ENCODE data around the gene CLK3. TPM values are rescaled to one million over a fixed set of nuclear protein-coding genes. Genes with fewer than 3 reads are reported as not detected.

CLK3 gene
- total RNA-seq, 1 donor from 2014 or later, result 73.6 TPM

DNA sequence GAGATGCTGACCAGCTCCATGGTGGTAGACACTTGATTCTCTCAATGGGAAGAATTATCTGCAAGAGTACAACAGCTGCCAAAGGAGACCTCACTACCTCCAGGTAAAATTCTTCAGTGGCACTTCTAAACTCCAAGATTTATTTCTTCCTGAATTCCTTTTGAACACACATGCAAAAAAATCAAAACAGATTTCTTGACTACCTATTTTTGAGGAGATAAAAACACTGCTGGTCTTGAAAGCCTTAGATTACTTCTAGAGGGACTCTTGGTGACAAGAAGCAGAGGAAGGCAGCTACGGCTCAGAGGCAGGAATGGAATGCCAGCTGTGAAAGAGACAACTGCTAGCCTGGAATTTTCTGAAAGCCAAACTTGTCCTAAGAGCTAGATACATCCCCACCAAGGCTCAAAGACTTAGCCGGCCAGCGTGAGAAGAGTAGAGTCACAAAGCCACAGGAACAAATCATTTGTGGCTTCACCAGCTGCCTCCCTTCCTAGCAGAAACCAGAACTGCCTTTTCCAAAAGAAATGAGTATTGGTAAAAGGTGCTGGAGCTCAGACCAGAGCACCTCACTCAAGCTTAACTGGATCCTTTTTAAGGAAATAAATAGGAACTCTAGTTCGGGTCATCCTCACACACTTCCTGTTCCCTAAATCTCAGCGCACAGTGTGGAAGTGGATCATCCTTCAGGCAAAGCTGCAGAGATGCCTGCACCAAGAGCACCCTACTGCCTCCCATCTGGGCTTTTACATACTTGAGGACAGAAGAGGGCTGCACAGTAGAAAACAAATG lies 32.6 kb downstream of the CLK3 start:
- Mint-ChIP-seq H3K9me3 (no peaks in the 10 kb centered on the region), H3K4me3 (peak overlapping the region; percentile 71)

DNA sequence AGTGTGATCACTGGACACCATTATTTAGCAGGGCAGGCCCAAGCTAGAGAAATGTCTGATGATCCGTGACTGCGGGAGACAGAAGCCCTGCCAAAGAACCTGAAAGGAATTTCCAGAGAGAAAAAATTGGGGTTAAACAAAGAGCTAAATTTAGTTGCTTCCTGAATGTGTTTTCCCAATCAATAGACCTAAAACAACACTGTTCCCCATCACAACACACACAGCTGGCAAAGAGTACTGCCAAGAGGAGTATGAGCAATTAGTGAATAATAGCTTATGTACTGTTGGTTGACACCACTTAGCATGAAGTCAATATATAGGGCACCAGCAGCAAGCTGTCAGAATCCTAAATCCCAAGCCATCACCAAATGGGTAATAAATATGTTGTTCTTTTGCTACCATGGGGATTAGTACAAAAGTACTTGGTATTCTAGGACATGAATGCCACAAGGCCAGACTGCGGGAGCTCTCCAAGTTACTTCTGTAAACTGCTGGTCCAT lies 35.7 kb downstream of the CLK3 start:
- Mint-ChIP-seq H3K4me3 (no peak overlapping the region), H3K36me3 (peaks cover 31% of the 10 kb centered on the region), H3K9me3 (no peaks in the 10 kb centered on the region), H3K4me1 (ENCODE audit: unreplicated experiment) (peaks cover 32% of the 10 kb centered on the region), H3K27me3 (no peaks in the 10 kb centered on the region), H3K27ac (peak overlapping the region; percentile 59)
- TF ChIP-seq, protein P1, sequence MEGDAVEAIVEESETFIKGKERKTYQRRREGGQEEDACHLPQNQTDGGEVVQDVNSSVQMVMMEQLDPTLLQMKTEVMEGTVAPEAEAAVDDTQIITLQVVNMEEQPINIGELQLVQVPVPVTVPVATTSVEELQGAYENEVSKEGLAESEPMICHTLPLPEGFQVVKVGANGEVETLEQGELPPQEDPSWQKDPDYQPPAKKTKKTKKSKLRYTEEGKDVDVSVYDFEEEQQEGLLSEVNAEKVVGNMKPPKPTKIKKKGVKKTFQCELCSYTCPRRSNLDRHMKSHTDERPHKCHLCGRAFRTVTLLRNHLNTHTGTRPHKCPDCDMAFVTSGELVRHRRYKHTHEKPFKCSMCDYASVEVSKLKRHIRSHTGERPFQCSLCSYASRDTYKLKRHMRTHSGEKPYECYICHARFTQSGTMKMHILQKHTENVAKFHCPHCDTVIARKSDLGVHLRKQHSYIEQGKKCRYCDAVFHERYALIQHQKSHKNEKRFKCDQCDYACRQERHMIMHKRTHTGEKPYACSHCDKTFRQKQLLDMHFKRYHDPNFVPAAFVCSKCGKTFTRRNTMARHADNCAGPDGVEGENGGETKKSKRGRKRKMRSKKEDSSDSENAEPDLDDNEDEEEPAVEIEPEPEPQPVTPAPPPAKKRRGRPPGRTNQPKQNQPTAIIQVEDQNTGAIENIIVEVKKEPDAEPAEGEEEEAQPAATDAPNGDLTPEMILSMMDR (conservative IDR thresholded peaks at IDR 0.05), result no peak
- DNase-seq (ENCODE audit: extremely low spot score, unreplicated experiment), result no peak

More for the DNA sequence above, 32.6 kb downstream of the CLK3 start:
- DNase-seq (ENCODE audit: extremely low spot score, unreplicated experiment), result no peak
- Mint-ChIP-seq H3K36me3 (peaks cover 34% of the 10 kb centered on the region), H3K27me3 (no peaks in the 10 kb centered on the region), H3K4me1 (ENCODE audit: unreplicated experiment) (peaks cover 33% of the 10 kb centered on the region), H3K27ac (peak overlapping the region; percentile 91)
- TF ChIP-seq, protein P1 (conservative IDR thresholded peaks at IDR 0.05), result no peak

DNA sequence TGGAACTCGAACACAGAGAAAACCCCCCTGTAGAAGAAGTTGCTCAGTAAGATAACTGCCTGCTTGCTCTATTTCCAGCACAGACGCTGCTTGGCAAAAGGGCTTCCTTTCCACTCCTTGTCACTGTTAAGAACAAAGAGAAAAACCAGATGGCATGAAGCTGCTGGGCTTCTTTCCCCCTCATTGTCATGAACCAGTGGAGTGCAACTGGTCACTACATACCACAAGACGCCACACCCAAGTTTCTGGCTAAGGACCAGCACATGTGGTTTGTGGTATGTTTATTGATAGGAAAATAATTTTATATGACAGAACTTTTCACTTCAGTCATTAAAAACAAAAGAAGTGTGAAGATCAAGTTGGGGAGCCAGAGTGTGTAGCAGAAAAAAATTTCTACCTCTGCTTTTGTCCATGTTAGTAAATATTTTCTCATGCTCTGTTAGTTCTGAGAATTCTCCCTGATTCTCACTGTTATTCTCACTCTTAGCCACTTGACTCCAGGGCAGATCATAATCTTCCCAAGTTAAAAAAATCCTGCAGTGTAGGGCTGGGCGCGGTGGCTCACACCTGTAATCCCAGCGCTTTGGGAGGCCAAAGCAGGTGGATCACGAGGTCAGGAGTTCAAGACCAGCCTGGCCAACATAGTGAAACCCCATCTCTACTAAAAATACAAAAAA lies 37.9 kb downstream of the CLK3 start:
- Mint-ChIP-seq H3K27me3 (no peaks in the 10 kb centered on the region), H3K9me3 (no peaks in the 10 kb centered on the region), H3K4me3 (peak overlapping the region; percentile 65), H3K36me3 (peaks cover 25% of the 10 kb centered on the region), H3K4me1 (ENCODE audit: unreplicated experiment) (peaks cover 36% of the 10 kb centered on the region), H3K27ac (peak overlapping the region; percentile 98)
- TF ChIP-seq, protein P1 (conservative IDR thresholded peaks at IDR 0.05), result no peak
- DNase-seq (ENCODE audit: extremely low spot score, unreplicated experiment), result no peak

DNA sequence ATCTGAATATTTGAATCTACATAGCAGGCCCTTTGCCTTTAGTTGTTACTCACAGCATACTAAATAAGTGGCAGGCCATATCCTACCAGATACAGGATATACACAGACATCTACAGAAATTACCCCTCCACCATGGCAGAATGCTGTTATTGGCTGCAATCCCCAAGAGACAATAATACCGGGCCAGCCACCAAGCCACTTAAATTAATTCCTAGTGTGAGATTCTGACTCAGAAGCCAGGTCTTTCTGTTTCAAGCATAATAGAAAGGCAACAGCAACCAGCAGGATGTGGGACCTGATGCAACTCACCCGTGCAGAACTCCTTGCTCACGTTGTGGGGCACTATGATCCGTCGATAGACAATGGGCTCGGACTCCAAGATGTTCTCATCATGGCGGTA lies 39.8 kb downstream of the CLK3 start:
- DNase-seq (ENCODE audit: extremely low spot score, unreplicated experiment), result no peak
- no peaks in the 10 kb centered on the region for H3K9me3 Mint-ChIP-seq
- peaks cover 15% of the 10 kb centered on the region for H3K36me3 Mint-ChIP-seq
- no peak overlapping the region for H3K4me3 Mint-ChIP-seq
- peaks cover 33% of the 10 kb centered on the region for H3K4me1 Mint-ChIP-seq (ENCODE audit: unreplicated experiment)
- no peaks in the 10 kb centered on the region for H3K27me3 Mint-ChIP-seq
- TF ChIP-seq, protein P1 (conservative IDR thresholded peaks at IDR 0.05), result no peak
- peak overlapping the region; percentile 59 for H3K27ac Mint-ChIP-seq

DNA sequence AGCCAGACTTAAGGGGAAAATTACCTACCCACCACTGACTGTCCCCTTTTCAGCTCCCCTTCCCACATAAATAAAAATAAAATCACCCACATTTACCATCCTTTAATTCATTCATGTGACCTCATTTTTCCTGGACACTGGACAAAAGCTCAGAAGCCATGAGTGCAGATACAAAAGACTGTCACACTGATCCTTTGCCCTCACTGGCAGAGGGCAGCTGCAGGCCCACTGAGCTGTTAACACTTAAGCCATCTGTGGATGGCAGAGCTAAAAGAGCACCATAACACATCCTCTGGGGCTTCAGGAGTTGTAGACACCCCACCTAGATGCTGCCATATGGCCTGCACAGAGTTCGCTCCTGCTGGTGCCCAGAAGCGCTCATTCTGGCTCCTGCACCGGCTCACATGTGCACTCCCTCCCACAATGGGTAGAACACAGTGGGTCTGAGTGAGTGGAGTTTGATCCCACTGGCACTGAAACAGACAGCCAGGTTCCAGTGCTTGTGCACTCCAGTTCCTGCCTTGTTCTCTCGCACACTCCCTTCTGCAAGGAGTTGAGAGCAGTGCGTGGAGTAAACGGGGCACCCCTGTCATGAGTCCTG lies 41.4 kb downstream of the CLK3 start:
- peaks cover 13% of the 10 kb centered on the region for H3K36me3 Mint-ChIP-seq
- no peaks in the 10 kb centered on the region for H3K27me3 Mint-ChIP-seq
- H3K4me1 Mint-ChIP-seq (ENCODE audit: unreplicated experiment), result peaks cover 24% of the 10 kb centered on the region
- DNase-seq (ENCODE audit: extremely low spot score, unreplicated experiment), result no peak
- TF ChIP-seq, protein P1 (conservative IDR thresholded peaks at IDR 0.05), result no peak
- H3K4me3 Mint-ChIP-seq, result no peak overlapping the region
- peak overlapping the region; percentile 56 for H3K27ac Mint-ChIP-seq
- no peaks in the 10 kb centered on the region for H3K9me3 Mint-ChIP-seq
